HepG2 (cell line): Measurements from ENCODE around the gene TMEM171.

Experiments used
- CTCF ChIP-seq: sonication (generic); formaldehyde crosslinking; IDR thresholded peaks from 2 replicates; pipeline ENCODE4 v1.5.0; 2020; ENCODE audit warnings: mild to moderate bottlenecking, missing genetic modification reagents, moderate library complexity
- DPF2 ChIP-seq: sonication (generic); formaldehyde crosslinking; IDR thresholded peaks from 2 replicates; pipeline ENCODE4 v1.4.0; 2020; ENCODE audit warnings: mild to moderate bottlenecking, low read depth, missing genetic modification reagents, borderline replicate concordance
- GABPA ChIP-seq, 2 experiments: IDR thresholded peaks; 2 replicates each; pipeline ENCODE4 v1.6.1; 2011 to 2016; ENCODE audit warnings: low read depth in 2 of 2, low read length in 1 of 2, missing biosample characterization in 1 of 2, missing genetic modification characterization in 1 of 2
- JDP2 ChIP-seq: sonication (generic); formaldehyde crosslinking; IDR thresholded peaks from 2 replicates; pipeline ENCODE4 v1.8.1; 2022; ENCODE audit warnings: missing genetic modification reagents, borderline replicate concordance
- NR3C1 ChIP-seq: sonication (generic); formaldehyde crosslinking; IDR thresholded peaks from 2 replicates; pipeline ENCODE4 v1.4.0; 2020; ENCODE audit warnings: missing genetic modification reagents
- SP4 ChIP-seq: sonication (generic); formaldehyde crosslinking; IDR thresholded peaks from 2 replicates; pipeline ENCODE4 v1.8.1; 2023; ENCODE audit warnings: mild to moderate bottlenecking, missing genetic modification reagents
- ZNF614 ChIP-seq: IDR thresholded peaks from 2 replicates; pipeline ENCODE4 v1.6.1; 2018; ENCODE audit warnings: missing biosample characterization, missing genetic modification reagents, inconsistent platforms, borderline replicate concordance

GRCh38 chr5:73097740-73098139 is 22.6 kb upstream of the TMEM171 start:
- no peak for TF ChIP-seq ZNF614 (CRISPR knock-in tag)
- no peak for TF ChIP-seq JDP2 (CRISPR knock-in tag)
- TF ChIP-seq GABPA (IDR thresholded peaks at IDR 0.05; ENCODE audit: low read depth, low read length) = no peak
- TF ChIP-seq GABPA (CRISPR knock-in tag; IDR thresholded peaks at IDR 0.05; ENCODE audit: low read depth) = no peak
- no peak for TF ChIP-seq NR3C1 (CRISPR knock-in tag)
- TF ChIP-seq SP4 (CRISPR knock-in tag) = no peak
- TF ChIP-seq DPF2 (CRISPR knock-in tag) = no peak
- no peak for TF ChIP-seq CTCF (CRISPR knock-in tag)
